ENCODE results near the gene TNRC18.

DNA sequence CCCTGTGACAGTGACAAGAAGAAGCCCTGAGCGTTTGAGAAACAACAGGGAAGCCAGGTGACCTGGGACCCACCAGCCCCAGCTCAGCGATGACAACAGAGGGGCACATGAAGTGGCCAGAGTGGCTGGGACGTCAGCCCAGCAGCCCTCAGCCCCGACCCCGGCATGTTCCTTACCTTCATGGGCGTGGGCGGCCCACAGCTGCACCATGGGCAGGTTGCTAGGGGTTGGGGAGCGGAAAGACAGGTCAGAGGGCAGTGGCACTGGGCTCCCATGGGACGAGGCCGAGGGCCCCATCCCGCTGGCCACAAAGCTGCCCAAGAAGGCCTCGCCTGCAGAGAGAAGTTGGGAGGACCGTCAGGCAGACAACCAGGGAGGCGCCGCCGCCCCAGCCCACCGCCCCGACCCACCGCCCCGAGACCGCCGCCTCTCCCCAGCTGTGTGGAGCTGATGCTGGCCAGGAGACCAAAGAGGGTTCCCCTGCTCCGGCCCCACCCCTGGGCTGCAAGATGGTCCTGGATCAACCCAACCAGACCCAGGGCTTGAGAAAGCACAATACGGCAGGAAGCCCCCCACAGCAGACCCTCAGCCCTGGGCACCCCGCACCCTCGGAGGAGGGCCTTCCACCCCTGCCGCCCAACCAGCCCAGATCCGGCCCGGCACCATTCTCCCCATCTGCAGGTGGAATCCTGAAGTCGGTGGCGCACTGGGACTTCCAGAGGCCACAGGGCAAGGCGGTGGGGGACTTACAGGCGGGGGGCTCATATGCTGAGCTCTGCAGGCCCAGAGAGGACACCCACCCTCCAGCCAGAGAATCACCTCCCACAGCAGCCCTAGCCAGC lies 29.1 kb downstream of the TNRC18 start:
- TF ChIP-seq ZNF274 (IDR thresholded peaks at IDR 0.05; ENCODE audit: low read depth, low read length) (no peak), YY1 (IDR thresholded peaks at IDR 0.05; ENCODE audit: insufficient read depth, insufficient read length) (no peak), SUZ12 (IDR thresholded peaks at IDR 0.05; ENCODE audit: extremely low read depth, insufficient read depth, insufficient read length) (no peak)

All from NT2/D1 (cell line).